H9 (cell line): Measurements from ENCODE around the gene GORASP1. TPM values are rescaled to one million over a fixed set of nuclear protein-coding genes. Genes with fewer than 3 reads are reported as not detected.

Source experiments
- DNase-seq: peaks from one replicate; pipeline ENCODE4 v3.0.0-alpha.2; 2017
- H2AFZ ChIP-seq: one replicate; pipeline ENCODE4 v1.6.1; 2013; ENCODE audit warnings: mild to moderate bottlenecking, low read length, control low read depth, moderate library complexity
- H2AK5ac ChIP-seq: 2 replicates; pipeline ENCODE4 v1.6.1; 2013; ENCODE audit warnings: low read length, control low read depth, mixed read lengths; ENCODE audit not compliant: insufficient read length
- H2BK120ac ChIP-seq: one replicate; pipeline ENCODE4 v1.6.1; 2013; ENCODE audit warnings: low read depth, mild to moderate bottlenecking, low read length, control low read depth, inconsistent platforms; ENCODE audit not compliant: poor library complexity, severe bottlenecking
- H2BK12ac ChIP-seq: 2 replicates; pipeline ENCODE4 v1.6.1; 2013; ENCODE audit warnings: low read length, control low read depth, mixed read lengths, low read depth; ENCODE audit not compliant: insufficient read length
- H2BK15ac ChIP-seq: 2 replicates; pipeline ENCODE4 v1.6.1; 2013; ENCODE audit warnings: low read depth, low read length, control low read depth
- H2BK20ac ChIP-seq: one replicate; pipeline ENCODE4 v1.6.1; 2013; ENCODE audit warnings: low read depth, mild to moderate bottlenecking, low read length, control low read depth, inconsistent platforms; ENCODE audit not compliant: poor library complexity, severe bottlenecking
- H2BK5ac ChIP-seq: 2 replicates; pipeline ENCODE4 v1.6.1; 2013; ENCODE audit warnings: low read length, control low read depth, mixed read lengths; ENCODE audit not compliant: insufficient read length
- H3K14ac ChIP-seq: 2 replicates; pipeline ENCODE4 v1.6.1; 2013; ENCODE audit warnings: low read length, control low read depth; ENCODE audit not compliant: insufficient read depth
- H3K18ac ChIP-seq: 2 replicates; pipeline ENCODE4 v1.6.1; 2013; ENCODE audit warnings: low read depth, mild to moderate bottlenecking, mixed read lengths, low read length, control low read depth; ENCODE audit not compliant: insufficient read length
- H3K23ac ChIP-seq: 2 replicates; pipeline ENCODE4 v1.6.1; 2013; ENCODE audit warnings: low read length, control low read depth, mixed read lengths, low read depth; ENCODE audit not compliant: insufficient read length
- H3K23me2 ChIP-seq: 2 replicates; pipeline ENCODE4 v1.6.1; 2013; ENCODE audit warnings: low read depth, mild to moderate bottlenecking, mixed read lengths, low read length, control low read depth; ENCODE audit not compliant: insufficient read length, poor library complexity, severe bottlenecking
- H3K27ac ChIP-seq: 2 replicates; pipeline ENCODE4 v1.5.1; 2013; ENCODE audit warnings: low read length, control low read depth, mixed read lengths, low read depth; ENCODE audit not compliant: insufficient read length
- H3K27me3 ChIP-seq: 2 replicates; pipeline ENCODE4 v1.6.1; 2013; ENCODE audit warnings: low read length, control low read depth, inconsistent platforms; ENCODE audit not compliant: insufficient read depth
- H3K4ac ChIP-seq: 2 replicates; pipeline ENCODE4 v1.6.1; 2013; ENCODE audit warnings: low read depth, mild to moderate bottlenecking, control low read depth, inconsistent platforms, low read length, moderate library complexity
- H3K4me1 ChIP-seq: 2 replicates; pipeline ENCODE4 v1.6.1; 2013; ENCODE audit warnings: low read length, control low read depth, inconsistent platforms; ENCODE audit not compliant: insufficient read depth
- H3K4me2 ChIP-seq: 2 replicates; pipeline ENCODE4 v1.6.1; 2013; ENCODE audit warnings: low read length, control low read depth, mixed read lengths; ENCODE audit not compliant: insufficient read length, insufficient read depth
- H3K56ac ChIP-seq: 2 replicates; pipeline ENCODE4 v1.6.1; 2013; ENCODE audit warnings: low read depth, mild to moderate bottlenecking, mixed read lengths, low read length, control low read depth; ENCODE audit not compliant: insufficient read length
- H3K79me1 ChIP-seq: 2 replicates; pipeline ENCODE4 v1.6.1; 2013; ENCODE audit warnings: low read depth, mild to moderate bottlenecking, moderate library complexity, low read length, control low read depth, inconsistent platforms; ENCODE audit not compliant: insufficient read depth, poor library complexity, severe bottlenecking
- H3K79me2 ChIP-seq: 2 replicates; pipeline ENCODE4 v1.6.1; 2013; ENCODE audit warnings: low read length, control low read depth, inconsistent platforms; ENCODE audit not compliant: insufficient read depth
- H3K9ac ChIP-seq: 2 replicates; pipeline ENCODE4 v1.6.1; 2013; ENCODE audit warnings: low read length, control low read depth, mixed read lengths; ENCODE audit not compliant: insufficient read length; ENCODE audit errors: extremely low read depth
- H3K9me3 ChIP-seq: one replicate; pipeline ENCODE4 v1.6.1; 2013; ENCODE audit warnings: low read depth, low read length, inconsistent platforms; ENCODE audit not compliant: control insufficient read depth
- H3T11ph ChIP-seq: one replicate; pipeline ENCODE4 v1.6.1; 2013; ENCODE audit warnings: mild to moderate bottlenecking, low read length, control low read depth, inconsistent platforms
- H4K20me1 ChIP-seq: one replicate; pipeline ENCODE4 v1.6.1; 2013; ENCODE audit not compliant: control insufficient read depth, insufficient read length, insufficient read depth
- H4K5ac ChIP-seq: 2 replicates; pipeline ENCODE4 v1.6.1; 2013; ENCODE audit warnings: low read depth, mild to moderate bottlenecking, mixed read lengths, low read length, control low read depth; ENCODE audit not compliant: insufficient read length
- H4K8ac ChIP-seq: replicated peaks from 2 replicates; pipeline ENCODE4 v1.6.1; 2013; ENCODE audit warnings: low read length, control low read depth, mixed read lengths, low read depth; ENCODE audit not compliant: insufficient read length
- H4K91ac ChIP-seq: 2 replicates; pipeline ENCODE4 v1.6.1; 2013; ENCODE audit warnings: low read depth, mild to moderate bottlenecking, moderate library complexity, mixed read lengths, low read length, control low read depth; ENCODE audit not compliant: insufficient read length
- H3K27ac Mint-ChIP-seq, 3 experiments: 2 replicates in 2 of 3; 3 replicates in 1 of 3; pipeline ENCODE4 v1.8.0; 2020 to 2021; ENCODE audit warnings: mixed read lengths in 3 of 3, mild to moderate bottlenecking in 1 of 3, moderate library complexity in 1 of 3
- H3K27me3 Mint-ChIP-seq: 2 replicates; pipeline ENCODE4 v1.8.0; 2021; ENCODE audit warnings: low read depth, mild to moderate bottlenecking, moderate library complexity, mixed read lengths
- H3K36me3 Mint-ChIP-seq, 3 experiments: 2 replicates in 2 of 3; 3 replicates in 1 of 3; pipeline ENCODE4 v1.8.0; 2020 to 2021; ENCODE audit warnings: low read depth in 3 of 3, mixed read lengths in 3 of 3; ENCODE audit not compliant: insufficient read depth in 1 of 3
- H3K4me1 Mint-ChIP-seq, 2 experiments: 2 replicates each; pipeline ENCODE4 v1.8.0; 2020; ENCODE audit warnings: mixed read lengths in 2 of 2
- H3K4me3 Mint-ChIP-seq, 2 experiments: 2 replicates in 1 of 2; 3 replicates in 1 of 2; pipeline ENCODE4 v1.8.0; 2020 to 2021; ENCODE audit warnings: mild to moderate bottlenecking in 2 of 2, mixed read lengths in 2 of 2, moderate library complexity in 1 of 2
- H3K9me3 Mint-ChIP-seq, 2 experiments: 2 replicates in 1 of 2; 3 replicates in 1 of 2; pipeline ENCODE4 v1.8.0; 2020; ENCODE audit warnings: mild to moderate bottlenecking in 2 of 2, mixed read lengths in 2 of 2, moderate library complexity in 1 of 2
- WGBS: extraction: QIAGEN DNeasy Blood & Tissue Kit; methylation state at CpG from one replicate; pipeline ENCODE4 v1.1.7; 2013; ENCODE audit warnings: missing lambda C conversion rate, low lambda C conversion rate, mixed read lengths; ENCODE audit not compliant: insufficient read length; ENCODE audit errors: extremely low coverage; 5-methylcytosine and 5-hydroxymethylcytosine counted together
- total RNA-seq: library from RNA; stranded (reverse); gene quantifications from 2 replicates; pipeline ENCODE4 v1.2.1, GENCODE V29; 2021
- TF ChIP-seq, protein P1 (sequence below): fragments of 200-600 bp; sonication (generic); conservative IDR thresholded peaks from 3 replicates; pipeline ENCODE4 v1.8.0; 2021; ENCODE audit warnings: antibody characterized with exemption, mild to moderate bottlenecking

Gene GORASP1
- total RNA-seq, 1 experiment from 2014 or later: 37.4 TPM

DNA sequence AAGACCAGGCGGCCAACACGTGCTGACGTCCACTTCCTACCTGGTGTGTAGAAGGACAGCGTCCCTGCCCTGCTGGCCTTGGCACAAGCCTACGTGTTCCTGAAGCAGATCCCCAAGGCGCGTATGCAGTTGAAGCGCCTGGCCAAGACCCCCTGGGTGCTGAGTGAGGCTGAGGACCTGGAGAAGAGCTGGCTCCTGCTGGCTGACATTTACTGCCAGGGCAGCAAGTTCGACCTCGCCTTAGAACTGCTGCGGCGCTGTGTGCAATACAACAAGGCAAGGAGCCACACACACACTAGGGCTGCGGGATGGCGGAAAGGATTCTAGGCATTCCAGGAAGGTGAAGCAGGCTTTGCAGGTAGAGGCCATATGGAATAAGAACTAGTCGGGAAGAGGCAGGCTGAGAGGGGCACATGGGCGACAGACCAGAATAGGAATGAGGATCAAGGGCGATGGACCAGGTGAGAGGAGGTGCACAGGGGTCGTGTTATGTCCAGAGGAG, 30.1 kb upstream of the GORASP1 start:
- Histone ChIP-seq H2BK5ac (no peak overlapping the region), H4K20me1 (no peaks in the 10 kb centered on the region)
- peak overlapping the region in 1 of 3 experiments; percentile 65; a peak in 2 of 7 replicates for H3K27ac Mint-ChIP-seq

More for the DNA sequence above, 30.1 kb upstream of the GORASP1 start:
- H4K91ac ChIP-seq: no peak overlapping the region
- no peak overlapping the region for H3T11ph ChIP-seq
- H3K9me3 Mint-ChIP-seq: no peaks in the 10 kb centered on the region
- H3K27me3 ChIP-seq: no peaks in the 10 kb centered on the region
- H3K9ac ChIP-seq: no peak overlapping the region
- TF ChIP-seq, protein P1, sequence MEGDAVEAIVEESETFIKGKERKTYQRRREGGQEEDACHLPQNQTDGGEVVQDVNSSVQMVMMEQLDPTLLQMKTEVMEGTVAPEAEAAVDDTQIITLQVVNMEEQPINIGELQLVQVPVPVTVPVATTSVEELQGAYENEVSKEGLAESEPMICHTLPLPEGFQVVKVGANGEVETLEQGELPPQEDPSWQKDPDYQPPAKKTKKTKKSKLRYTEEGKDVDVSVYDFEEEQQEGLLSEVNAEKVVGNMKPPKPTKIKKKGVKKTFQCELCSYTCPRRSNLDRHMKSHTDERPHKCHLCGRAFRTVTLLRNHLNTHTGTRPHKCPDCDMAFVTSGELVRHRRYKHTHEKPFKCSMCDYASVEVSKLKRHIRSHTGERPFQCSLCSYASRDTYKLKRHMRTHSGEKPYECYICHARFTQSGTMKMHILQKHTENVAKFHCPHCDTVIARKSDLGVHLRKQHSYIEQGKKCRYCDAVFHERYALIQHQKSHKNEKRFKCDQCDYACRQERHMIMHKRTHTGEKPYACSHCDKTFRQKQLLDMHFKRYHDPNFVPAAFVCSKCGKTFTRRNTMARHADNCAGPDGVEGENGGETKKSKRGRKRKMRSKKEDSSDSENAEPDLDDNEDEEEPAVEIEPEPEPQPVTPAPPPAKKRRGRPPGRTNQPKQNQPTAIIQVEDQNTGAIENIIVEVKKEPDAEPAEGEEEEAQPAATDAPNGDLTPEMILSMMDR: no peak
- H3K23me2 ChIP-seq: no peaks in the 10 kb centered on the region
- no peak overlapping the region for H3K23ac ChIP-seq
- H3K9me3 ChIP-seq: no peaks in the 10 kb centered on the region
- no peaks in the 10 kb centered on the region for H3K79me2 ChIP-seq
- H3K27me3 Mint-ChIP-seq: no peaks in the 10 kb centered on the region
- no peak overlapping the region for H3K4me3 Mint-ChIP-seq
- peaks cover under 1 to 8% (median 2%) of the 10 kb centered on the region in 3 experiments; a peak in 5 of 7 replicates for H3K36me3 Mint-ChIP-seq
- H2AK5ac ChIP-seq: no peak overlapping the region
- no peak overlapping the region for H4K5ac ChIP-seq
- WGBS: no CpG with 5 or more reads among the region's 18 CpGs
- peaks cover 2% of the 10 kb centered on the region in 2 experiments; a peak in 2 of 4 replicates for H3K4me1 Mint-ChIP-seq
- no peak overlapping the region for H3K14ac ChIP-seq
- no peak overlapping the region for H3K27ac ChIP-seq
- no peak overlapping the region for H3K18ac ChIP-seq
- no peaks in the 10 kb centered on the region for H3K4me1 ChIP-seq
- no peak overlapping the region for H4K8ac ChIP-seq
- DNase-seq: no peak
- H2BK20ac ChIP-seq: no peak overlapping the region
- no peak overlapping the region for H3K4me2 ChIP-seq
- no peaks in the 10 kb centered on the region for H3K79me1 ChIP-seq
- H2BK120ac ChIP-seq: no peak overlapping the region
- no peak overlapping the region for H3K4ac ChIP-seq
- H2AFZ ChIP-seq: no peak overlapping the region
- H2BK12ac ChIP-seq: no peak overlapping the region
- no peak overlapping the region for H2BK15ac ChIP-seq
- H3K56ac ChIP-seq: no peak overlapping the region
